ENCODE data around the gene TESK2.

GRCh38 chr1:45412899-45413298, 78.1 kb downstream of the TESK2 start:
- TF ChIP-seq KLF13 (CRISPR knock-in tag; IDR thresholded peaks at IDR 0.05) (no peak), ZNF224 (CRISPR knock-in tag; IDR thresholded peaks at IDR 0.05) (no peak), EZH2 (conservative IDR thresholded peaks at IDR 0.05; ENCODE audit: low read depth, low read length) (no peak), FOXP1 (IDR thresholded peaks at IDR 0.05) (no peak), FOXP1 (CRISPR knock-in tag; IDR thresholded peaks at IDR 0.05) (no peak), ZFX (CRISPR knock-in tag; IDR thresholded peaks at IDR 0.05; ENCODE audit: low read depth) (no peak), ZNF24 (IDR thresholded peaks at IDR 0.05) (no peak), CTCF (CRISPR knock-in tag; IDR thresholded peaks at IDR 0.05) (no peak), IRF2 (CRISPR knock-in tag; IDR thresholded peaks at IDR 0.05) (no peak), ZNF605 (CRISPR knock-in tag; IDR thresholded peaks at IDR 0.05) (no peak)
